ENCODE results near the gene PAK1IP1.
"Not testable (repeated sequence)": the region's sequence is repeated elsewhere in the genome, so short reads cannot be mapped to it uniquely, and the experiment has no call there.

Gene PAK1IP1

DNA sequence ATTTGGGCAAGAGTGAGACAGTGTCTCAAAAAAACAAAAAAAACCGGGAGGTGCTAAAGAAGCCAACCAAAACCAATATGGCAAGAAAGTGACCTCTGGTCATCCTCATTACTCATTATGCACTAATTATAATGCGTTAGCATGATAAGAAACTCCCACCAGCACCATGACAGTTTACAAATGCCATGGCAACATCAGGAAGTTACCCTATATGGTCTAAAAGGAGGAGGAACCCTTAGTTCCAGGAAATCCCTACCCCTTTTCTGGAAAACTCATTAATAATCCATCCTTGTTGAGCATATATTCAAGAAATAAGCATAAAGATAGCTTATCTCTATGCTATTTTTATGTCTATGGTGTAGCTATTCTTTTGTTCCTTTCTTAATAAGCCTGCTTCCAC is 32.0 kb upstream of the PAK1IP1 start:
- H3K27ac ChIP-seq, result no peak overlapping the region
- TF ChIP-seq CTCF (conservative IDR thresholded peaks at IDR 0.05) (no peak), ZFX (IDR thresholded peaks at IDR 0.05) (no peak)

DNA sequence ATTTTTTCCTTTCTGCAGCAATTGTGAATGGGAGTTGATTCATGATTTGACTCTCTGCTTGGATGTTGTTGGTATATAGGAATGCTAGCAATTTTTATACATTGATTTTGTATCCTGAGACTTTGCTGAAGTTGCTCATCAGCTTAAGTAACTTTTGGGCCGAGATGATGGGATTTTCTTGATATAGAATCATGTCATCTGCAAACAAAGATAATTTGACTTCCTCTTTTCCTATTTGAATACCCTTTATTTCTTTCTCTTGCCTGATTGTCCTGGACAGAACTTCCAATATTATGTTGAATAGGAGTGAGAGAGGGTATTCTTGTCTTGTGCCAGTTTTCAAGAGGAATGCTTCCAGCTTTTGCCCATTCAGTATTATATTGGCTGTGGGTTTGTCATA is 29.2 kb upstream of the PAK1IP1 start:
- not testable (repeated sequence) for H3K27ac ChIP-seq

DNA sequence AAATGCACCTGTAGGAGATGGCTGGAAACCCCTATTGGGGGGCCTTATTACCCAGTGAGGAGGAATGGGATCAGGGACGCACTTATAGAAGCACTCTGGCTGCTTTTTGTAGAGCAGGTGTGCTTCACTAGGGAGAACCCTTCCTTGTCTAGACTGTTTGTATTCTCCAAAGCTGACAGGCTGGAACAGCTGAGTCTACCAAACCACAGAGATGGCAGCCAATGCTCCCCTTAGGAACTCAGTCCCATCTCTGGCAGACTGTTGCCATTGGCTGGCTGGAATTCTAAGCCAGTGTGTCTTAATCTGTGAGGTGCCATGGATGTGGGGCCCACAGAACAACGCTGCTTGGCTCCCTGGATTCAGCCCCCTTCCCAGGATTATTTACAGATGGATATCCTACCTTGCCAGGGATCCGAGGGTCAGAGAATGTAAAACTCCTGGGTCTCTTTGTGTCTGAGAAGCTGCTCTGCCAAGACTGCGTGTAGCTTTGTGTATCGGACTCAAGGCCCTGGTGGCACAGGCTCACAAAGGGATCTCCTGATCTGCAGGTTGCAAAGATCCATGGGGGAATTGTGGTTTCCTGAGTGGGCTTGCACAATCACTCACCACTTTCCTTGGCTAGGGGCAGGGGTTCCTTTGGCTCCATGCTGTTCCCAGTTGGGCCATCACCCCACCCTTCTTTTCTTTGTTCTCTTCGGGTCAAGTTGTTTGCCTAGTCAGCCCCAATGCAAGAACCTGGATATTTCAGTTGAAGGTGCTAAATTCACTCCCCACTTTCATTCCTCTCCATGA is 26.4 kb upstream of the PAK1IP1 start:
- TF ChIP-seq ZFX (IDR thresholded peaks at IDR 0.05) (no peak), CTCF (conservative IDR thresholded peaks at IDR 0.05) (no peak)
- H3K27ac ChIP-seq, result no peak overlapping the region

DNA sequence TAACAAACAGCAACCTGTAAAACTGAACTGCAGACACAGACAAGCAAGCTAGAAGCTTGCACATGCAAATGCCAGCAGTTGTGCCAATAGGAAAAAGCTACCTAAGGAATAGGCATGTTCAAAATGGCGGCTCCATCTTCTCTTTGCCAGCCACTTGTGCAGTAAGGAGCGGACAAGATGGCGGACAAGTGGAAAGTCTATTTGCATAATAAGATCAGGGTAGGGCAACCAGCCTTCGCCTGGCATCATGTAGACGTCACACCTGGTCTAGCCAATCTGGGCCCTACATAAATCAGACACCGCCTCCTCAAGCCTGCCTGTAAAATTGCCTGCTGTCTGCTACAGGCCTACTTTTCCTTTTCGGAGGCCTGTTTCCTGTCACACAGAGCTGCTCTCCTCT is 18.4 kb upstream of the PAK1IP1 start:
- no peak overlapping the region for H3K27ac ChIP-seq
- TF ChIP-seq ZFX (IDR thresholded peaks at IDR 0.05), result no peak
- no peak for TF ChIP-seq CTCF (conservative IDR thresholded peaks at IDR 0.05)

- no peak for TF ChIP-seq CTCF (conservative IDR thresholded peaks at IDR 0.05)
- no peak for TF ChIP-seq ZFX (IDR thresholded peaks at IDR 0.05)
- H3K27ac ChIP-seq, result peak overlapping the region; percentile 13
Observed at GRCh38 chr6:10678456-10678855, 16.3 kb upstream of the PAK1IP1 start.

DNA sequence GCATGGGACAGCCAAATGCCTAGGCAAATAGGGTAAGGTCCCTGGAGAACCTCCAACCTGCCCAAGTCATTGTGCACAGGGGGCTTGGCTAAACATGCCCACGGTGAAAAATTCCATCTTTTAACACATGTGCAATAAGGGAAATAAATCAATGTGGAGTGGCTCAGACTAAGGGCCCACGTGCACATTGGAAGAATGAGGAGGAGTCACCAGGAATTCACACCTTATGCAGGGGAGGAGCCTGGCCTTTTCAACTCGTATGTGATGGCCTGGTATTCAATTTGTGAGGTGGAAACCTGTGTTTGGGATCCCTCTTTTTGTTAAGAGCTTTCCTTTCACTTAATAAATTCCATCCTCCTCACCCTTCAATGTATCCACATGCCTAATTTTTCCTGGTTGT is 13.0 kb upstream of the PAK1IP1 start:
- no peak for TF ChIP-seq CTCF (conservative IDR thresholded peaks at IDR 0.05)
- no peak for TF ChIP-seq ZFX (IDR thresholded peaks at IDR 0.05)
- H3K27ac ChIP-seq, result peak overlapping the region; percentile 52; the same call in 1 of the 2 replicates

DNA sequence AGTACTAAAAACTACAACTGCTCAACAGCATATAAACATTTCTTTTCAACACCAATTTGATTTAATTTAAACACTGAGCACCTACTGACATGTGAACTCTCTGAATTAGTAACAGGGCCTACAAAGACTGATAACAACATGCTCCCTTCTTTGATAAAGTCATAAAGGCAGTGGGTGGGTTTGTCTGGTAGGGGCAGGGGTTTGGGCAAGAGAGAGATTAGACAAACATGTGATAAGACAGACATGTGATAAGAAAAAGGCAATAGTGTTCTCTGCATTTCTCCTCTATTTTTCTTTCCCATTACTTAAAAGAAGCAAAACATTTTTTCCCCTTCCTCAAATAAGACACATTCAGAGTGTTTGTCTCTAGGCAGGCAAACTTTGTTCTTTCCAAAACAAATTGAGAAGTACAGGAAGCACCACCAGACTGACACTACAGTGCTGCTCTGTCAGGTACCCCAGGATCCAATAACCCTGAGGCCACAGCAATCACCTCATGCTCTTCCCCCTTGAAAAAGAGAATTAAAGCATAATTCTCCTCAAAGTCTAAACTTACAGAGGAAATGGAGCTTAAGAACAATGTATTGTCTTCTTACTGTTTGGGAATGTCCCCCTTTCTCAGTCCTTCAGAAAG is 12.3 kb upstream of the PAK1IP1 start:
- H3K27ac ChIP-seq, result peak overlapping the region; percentile 41; the same call in 1 of the 2 replicates
- TF ChIP-seq CTCF (conservative IDR thresholded peaks at IDR 0.05) (no peak), ZFX (IDR thresholded peaks at IDR 0.05) (no peak)
